ENCODE data around the gene ENGASE. TPM values are rescaled to one million over a fixed set of nuclear protein-coding genes. Genes with fewer than 3 reads are reported as not detected.
A peak's percentile ranks its signal among the peaks of the same experiment; 100 is the strongest.

The ENGASE gene
- total RNA-seq, 2 donors from 2014 or later = 50.0 to 75.9 TPM

- H3K27me3 ChIP-seq (replicated peaks; ENCODE audit: insufficient read depth) = peaks cover 4% of the 10 kb centered on the region
- ATAC-seq (ENCODE audit: insufficient number of reproducible peaks, low FRiP score, low read depth) = no peak
Measured at GRCh38 chr17:79089720-79090442, 15.3 kb downstream of the ENGASE start.

GRCh38 chr17:79090443-79091225 is 16.0 kb downstream of the ENGASE start:
- Histone ChIP-seq H3K9me3 (no peaks in the 10 kb centered on the region), H3K27ac (no peak overlapping the region), H3K4me3 (no peak overlapping the region), H3K36me3 (peaks cover 12% of the 10 kb centered on the region), H3K27me3 (replicated peaks; ENCODE audit: insufficient read depth) (peaks cover 4% of the 10 kb centered on the region), H3K4me1 (ENCODE audit: control insufficient read depth in 1 of 2, low read depth in 2 of 2) (peaks cover 0 to 13% of the 10 kb centered on the region in 2 donors)
- TF ChIP-seq CTCF (IDR thresholded peaks at IDR 0.05) = peak; percentile 30
- DNase-seq (ENCODE audit: low spot score) (no peak), ATAC-seq (ENCODE audit: insufficient number of reproducible peaks, low FRiP score, low read depth) (no peak)

More at GRCh38 chr17:79089720-79090442, 15.3 kb downstream of the ENGASE start:
- H3K4me3 ChIP-seq = no peak overlapping the region
- no peaks in the 10 kb centered on the region for H3K9me3 ChIP-seq
- peaks cover 0 to 13% of the 10 kb centered on the region in 2 donors for H3K4me1 ChIP-seq (ENCODE audit: control insufficient read depth in 1 of 2, low read depth in 2 of 2)
- peaks cover 18% of the 10 kb centered on the region for H3K36me3 ChIP-seq
- TF ChIP-seq CTCF (IDR thresholded peaks at IDR 0.05) = no peak
- DNase-seq (ENCODE audit: low spot score) = no peak
- H3K27ac ChIP-seq = no peak overlapping the region

GRCh38 chr17:79091226-79091670 is 16.6 kb downstream of the ENGASE start:
- Histone ChIP-seq H3K9me3 (no peaks in the 10 kb centered on the region), H3K27me3 (replicated peaks; ENCODE audit: insufficient read depth) (peaks cover 4% of the 10 kb centered on the region), H3K27ac (no peak overlapping the region), H3K4me3 (no peak overlapping the region), H3K36me3 (peaks cover 5% of the 10 kb centered on the region), H3K4me1 (ENCODE audit: control insufficient read depth in 1 of 2, low read depth in 2 of 2) (peaks cover 0 to 13% of the 10 kb centered on the region in 2 donors)
- no peak for TF ChIP-seq CTCF (IDR thresholded peaks at IDR 0.05)
- DNase-seq (ENCODE audit: low spot score) (no peak), ATAC-seq (ENCODE audit: insufficient number of reproducible peaks, low FRiP score, low read depth) (no peak)

- Histone ChIP-seq H3K27me3 (replicated peaks; ENCODE audit: insufficient read depth) (peaks cover 4% of the 10 kb centered on the region), H3K4me1 (ENCODE audit: control insufficient read depth in 1 of 2, low read depth in 2 of 2) (peaks cover 0 to 13% of the 10 kb centered on the region in 2 donors), H3K36me3 (no peaks in the 10 kb centered on the region), H3K27ac (no peak overlapping the region), H3K4me3 (no peak overlapping the region), H3K9me3 (no peaks in the 10 kb centered on the region)
- DNase-seq (ENCODE audit: low spot score) (no peak), ATAC-seq (ENCODE audit: insufficient number of reproducible peaks, low FRiP score, low read depth) (no peak)
- TF ChIP-seq CTCF (IDR thresholded peaks at IDR 0.05) = no peak
Measured at GRCh38 chr17:79092567-79092966, 17.9 kb downstream of the ENGASE start.

- Histone ChIP-seq H3K27me3 (replicated peaks; ENCODE audit: insufficient read depth) (peaks cover 4% of the 10 kb centered on the region), H3K4me3 (no peak overlapping the region), H3K4me1 (ENCODE audit: control insufficient read depth in 1 of 2, low read depth in 2 of 2) (peaks cover 0 to 13% of the 10 kb centered on the region in 2 donors), H3K9me3 (no peaks in the 10 kb centered on the region), H3K36me3 (no peaks in the 10 kb centered on the region), H3K27ac (no peak overlapping the region)
- DNase-seq (ENCODE audit: low spot score) (no peak), ATAC-seq (ENCODE audit: insufficient number of reproducible peaks, low FRiP score, low read depth) (no peak)
- TF ChIP-seq CTCF (IDR thresholded peaks at IDR 0.05) = no peak
Measured at GRCh38 chr17:79093270-79093669, 18.6 kb downstream of the ENGASE start.

All from thoracic aorta (tissue), 2 donors.